GM18858 (cell line): ENCODE data around the gene METTL21A.

Experiments used
- ATAC-seq: cut with Tn5 transposase; IDR thresholded peaks from one replicate; pipeline ENCODE4 v1.9.1; 2021; ENCODE audit not compliant: unreplicated experiment

The METTL21A gene

GRCh38 chr2:207624185-207625013, 795 bp downstream of the METTL21A start:
- peak; percentile 27 for ATAC-seq

- ATAC-seq, result no peak
Measured at GRCh38 chr2:207621501-207622039, 3.6 kb downstream of the METTL21A start.

DNA sequence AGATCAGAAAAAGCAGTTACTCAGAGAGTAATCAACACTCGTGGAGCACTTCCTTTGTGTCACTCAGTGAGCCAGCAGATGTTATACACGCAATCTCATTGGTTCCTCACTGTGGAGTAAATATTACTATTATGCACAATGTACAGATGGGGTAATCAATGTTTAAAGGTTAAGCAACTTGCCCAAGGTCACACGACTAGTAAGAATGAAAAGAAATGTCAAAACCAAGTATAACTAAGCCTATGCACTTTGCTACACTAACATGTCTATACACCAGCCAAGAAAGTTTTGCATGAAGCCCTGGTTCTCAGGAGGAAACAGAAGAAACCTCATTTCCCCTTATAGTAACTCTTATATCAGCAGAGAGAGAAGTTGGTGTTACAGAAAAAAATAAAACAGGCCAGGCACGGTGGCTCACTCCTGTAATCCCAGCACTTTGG, 5.4 kb downstream of the METTL21A start:
- ATAC-seq, result peak; percentile 44

DNA sequence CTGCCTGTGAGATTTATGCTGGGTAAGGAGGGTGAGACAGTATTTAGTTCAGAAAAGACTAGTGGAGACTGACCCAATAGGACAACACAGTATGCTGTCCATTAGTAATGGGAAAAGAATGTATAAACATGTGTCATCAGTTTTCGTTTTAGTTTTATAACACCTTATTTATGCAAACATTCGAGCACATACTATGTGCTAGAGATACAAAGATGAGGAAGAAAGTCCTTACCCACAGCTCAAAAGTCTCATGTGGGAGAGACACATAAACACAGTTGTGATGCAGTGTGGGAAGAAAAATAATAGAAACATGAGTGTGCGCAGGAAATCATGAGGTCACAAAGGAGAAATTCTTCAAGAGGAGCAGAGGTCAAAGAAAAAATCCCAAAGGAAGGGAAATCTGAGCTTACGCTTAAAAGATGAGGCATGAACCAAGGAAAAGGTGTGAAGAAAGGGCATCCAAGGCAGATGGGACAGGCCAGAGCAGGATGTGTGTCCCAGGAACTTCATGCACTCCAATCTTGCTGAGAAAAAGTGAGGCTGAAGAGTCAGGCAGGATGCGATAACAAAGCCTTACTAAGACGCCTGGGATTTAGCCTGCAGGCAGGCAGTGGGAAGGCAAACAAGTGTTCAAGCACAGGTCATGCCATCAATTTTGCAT, 8.1 kb downstream of the METTL21A start:
- ATAC-seq, result no peak

GRCh38 chr2:207616185-207616584, 9.0 kb downstream of the METTL21A start:
- ATAC-seq, result no peak

DNA sequence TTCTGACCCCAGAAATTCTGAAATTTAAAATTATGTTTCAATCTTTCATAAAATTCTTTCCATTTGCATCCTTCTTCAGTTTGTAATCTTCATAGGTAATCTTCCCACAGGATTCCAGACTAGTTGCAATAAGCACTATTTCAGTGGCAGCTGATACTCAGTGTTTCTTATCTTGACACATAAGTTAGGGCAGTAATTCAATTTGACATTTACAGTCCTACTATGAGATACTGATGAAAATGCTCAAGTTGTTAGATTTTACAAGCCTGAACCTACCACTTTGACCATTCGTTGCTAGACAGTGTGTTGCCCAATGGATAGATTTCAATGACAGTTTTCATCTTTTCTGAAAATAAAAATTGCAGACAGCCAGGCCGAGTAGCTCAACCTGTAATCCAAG, 10.4 kb downstream of the METTL21A start:
- no peak for ATAC-seq

- no peak for ATAC-seq
Measured at GRCh38 chr2:207612714-207613113, 12.5 kb downstream of the METTL21A start.

DNA sequence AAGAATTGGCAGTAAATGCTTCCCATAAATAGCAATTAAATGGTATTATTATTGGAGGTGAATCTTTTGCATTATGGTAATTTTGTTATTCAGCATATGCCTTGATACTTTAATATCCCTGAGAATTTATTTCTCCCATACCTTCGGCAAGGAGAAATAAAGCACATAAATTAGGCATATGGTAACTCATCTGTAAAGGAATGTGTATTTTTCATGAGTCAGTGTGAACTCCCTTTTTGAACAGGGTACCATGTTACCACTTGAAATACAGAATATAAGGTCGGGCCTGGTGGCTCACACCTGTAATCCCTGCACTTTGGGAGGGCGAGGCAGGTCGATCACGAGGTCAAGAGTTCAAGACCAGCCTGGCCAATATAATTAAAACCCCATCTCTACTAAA, 18.4 kb downstream of the METTL21A start:
- ATAC-seq, result no peak

DNA sequence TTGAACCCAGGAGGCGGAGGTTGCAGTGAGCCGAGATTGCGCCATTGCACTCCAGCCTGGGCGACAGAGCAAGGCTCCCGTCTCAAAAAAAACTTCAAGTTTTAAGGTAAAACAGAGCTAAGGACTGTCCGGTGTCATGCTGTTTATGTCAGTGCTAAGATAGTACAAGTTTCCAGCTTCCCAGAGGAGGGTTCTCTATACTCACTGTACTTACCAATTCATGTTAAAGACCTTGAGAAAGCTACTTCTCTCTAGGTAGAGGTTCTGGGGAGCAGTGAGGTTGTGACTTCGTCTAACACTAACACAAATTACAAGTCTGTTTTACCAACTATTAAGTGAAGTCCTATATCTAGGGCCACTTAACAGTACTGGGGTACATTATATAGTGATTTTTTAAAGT, 18.8 kb downstream of the METTL21A start:
- no peak for ATAC-seq

DNA sequence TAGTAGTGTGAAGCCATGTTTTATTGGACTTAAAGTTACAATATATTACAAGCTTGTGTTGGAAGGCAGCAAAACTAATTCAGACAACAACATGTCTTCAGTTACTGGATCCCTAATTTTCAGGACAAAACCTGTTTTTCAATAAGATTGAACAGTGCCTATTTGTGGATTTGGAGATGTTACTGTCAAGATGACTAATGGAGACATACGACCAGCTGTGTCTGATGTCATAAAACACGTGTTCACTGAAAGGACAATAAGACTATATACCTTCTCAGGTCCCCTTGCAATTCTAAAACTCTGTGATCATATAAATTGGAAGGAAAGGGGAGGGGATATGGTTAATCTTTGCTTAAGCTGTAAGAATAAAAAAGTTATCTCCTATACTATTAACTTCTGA, 21.7 kb downstream of the METTL21A start:
- ATAC-seq, result no peak

DNA sequence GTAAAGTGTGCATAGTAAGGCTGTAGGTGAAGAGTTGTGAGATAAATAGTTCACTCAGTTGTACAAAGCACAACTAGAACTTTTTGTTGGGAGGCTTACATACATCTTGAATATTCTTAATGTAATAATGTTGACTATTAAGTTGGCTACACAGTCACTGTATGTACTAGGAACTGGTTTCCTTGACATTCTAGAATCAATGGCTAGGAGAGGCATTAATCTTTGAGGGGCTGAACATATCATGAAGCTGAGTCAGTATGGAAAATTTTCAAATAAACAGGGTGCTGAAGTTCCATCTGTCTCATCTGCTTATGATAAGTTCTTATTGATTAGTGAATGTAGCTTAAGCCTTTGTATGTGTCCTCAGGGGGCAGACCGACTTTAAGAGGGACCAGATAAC, 23.4 kb downstream of the METTL21A start:
- no peak for ATAC-seq

DNA sequence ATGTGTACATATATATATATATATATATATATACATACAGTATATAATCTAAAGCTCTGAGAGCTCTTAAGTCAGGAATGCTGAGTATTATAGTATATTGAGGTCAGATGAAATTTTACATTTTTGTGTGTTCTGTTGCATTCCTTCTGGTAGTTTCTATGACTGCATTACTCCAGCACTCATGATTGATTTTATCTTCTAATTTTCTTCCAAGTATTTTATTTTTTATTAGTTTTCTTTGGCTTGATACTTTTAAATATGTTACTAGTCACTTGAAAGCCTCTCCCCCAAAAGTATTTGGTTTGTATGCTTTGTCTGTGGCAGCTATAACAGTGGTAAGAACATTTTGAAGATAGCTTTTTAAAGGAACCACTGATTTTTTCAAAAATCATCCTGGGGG, 25.0 kb downstream of the METTL21A start:
- ATAC-seq, result no peak

DNA sequence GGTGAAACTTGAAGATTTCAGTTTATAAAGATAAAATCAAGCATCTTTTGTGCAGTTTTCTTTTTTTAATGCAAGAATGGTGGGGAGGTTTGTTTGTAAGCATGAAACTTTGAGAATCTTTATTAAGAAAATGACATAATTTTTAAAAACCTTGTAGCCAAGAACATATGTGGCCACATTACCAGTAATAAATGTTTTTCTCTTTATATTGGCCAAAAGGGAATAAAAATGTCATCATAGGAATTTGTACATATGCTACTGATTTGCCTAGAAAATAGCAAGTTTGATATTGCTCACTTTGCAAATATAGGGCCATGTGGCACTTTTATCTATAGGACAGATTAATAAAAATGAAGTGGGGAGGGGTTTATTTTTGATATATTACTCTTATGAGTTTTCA, 25.6 kb downstream of the METTL21A start:
- ATAC-seq, result no peak

DNA sequence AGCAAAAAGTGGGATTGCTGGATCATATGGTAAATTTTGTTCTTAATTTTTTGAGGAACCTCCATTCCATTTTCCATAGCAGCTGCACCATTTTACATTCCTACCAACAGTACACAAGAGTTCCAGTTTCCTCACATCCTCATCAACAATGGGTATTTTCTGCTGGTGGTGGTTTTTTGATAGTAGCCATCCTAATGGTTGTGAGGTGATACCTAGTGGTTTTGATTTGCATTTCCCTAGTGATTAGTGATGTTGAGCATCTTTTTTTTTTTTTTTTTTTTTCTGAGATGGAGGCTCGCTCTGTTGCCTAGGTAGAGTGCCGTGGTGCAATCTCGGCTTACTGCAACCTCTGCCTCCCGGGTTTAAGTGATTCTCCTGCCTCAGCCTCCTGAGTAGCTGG, 30.5 kb downstream of the METTL21A start:
- no peak for ATAC-seq

DNA sequence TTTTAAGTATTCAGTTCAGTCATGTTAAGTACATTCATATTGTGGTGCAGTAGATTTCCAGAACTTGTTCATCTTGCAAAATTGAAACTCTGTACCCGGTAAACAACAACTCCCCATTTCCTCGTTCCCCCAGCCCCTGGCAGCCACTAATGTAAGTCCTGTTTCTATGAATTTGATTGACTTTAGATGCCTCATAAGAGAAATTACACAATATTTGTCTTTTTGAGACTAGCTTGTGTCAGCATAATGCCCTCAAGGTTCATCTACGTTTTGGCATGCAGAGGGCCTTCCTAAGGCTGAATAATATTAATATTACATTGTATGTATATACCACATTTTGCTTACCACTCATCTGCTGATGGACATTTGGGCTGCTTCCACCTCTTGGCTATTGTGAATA, 30.9 kb downstream of the METTL21A start:
- no peak for ATAC-seq

DNA sequence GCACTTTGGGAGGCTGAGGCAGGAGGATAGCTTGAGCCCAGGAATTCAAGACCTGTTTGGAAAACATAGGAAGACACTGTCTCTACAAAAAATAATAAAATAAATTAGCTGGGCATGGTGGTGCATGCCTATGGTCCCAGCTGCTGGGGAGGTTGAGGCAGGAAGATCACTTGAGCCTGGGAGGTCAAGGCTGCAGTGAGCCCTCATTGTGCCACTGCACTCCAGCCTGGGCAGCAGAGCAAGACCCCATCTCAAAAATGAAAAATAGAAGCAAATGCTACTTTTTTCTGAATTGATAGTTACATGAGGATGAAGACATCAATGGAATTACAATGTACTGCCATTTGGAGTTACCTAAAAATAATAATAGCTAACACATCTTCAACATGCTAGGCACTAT, 31.9 kb downstream of the METTL21A start:
- ATAC-seq, result no peak

DNA sequence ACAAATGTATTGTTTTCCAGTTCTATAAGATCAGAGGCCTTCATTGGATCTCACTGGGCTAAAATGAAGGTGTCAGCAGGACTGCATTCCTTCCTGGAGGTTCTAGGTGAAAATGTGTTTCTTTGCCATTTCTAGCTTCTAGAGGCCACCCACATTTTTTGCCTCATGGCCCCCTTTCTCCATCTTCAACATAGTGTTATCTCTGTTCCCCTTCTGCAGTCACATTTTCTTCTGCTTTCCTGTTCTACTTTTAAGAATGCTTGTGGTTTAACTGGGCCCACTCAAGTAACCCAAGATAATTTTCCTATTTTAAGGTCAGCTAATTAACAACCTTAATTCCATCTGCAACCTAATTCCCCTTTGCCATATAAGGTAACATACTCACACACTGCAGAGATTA, 36.1 kb downstream of the METTL21A start:
- ATAC-seq, result no peak

- no peak for ATAC-seq
Measured at GRCh38 chr2:207587305-207587704, 37.9 kb downstream of the METTL21A start.

GRCh38 chr2:207584952-207585351, 40.2 kb downstream of the METTL21A start:
- ATAC-seq, result no peak

DNA sequence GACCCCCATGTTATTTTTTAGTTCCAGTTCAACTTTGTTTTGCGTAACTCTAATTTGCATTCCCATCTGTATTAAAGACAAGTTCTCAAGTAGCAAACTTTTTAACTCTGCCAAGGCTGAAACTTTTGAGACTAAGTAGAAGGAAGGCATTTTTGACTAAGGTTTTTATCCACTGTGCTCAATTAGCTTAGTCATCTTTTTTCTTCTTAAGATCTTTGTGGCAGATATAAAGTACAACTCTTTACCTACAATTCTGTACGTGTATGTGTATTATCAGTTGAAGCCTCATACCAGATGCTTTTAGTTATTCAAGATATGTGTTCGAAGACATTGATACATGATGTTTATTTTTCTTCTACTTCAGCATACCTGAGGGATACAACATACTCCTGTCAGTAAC, 53.8 kb downstream of the METTL21A start:
- ATAC-seq, result no peak

GRCh38 chr2:207567671-207568070, 57.5 kb downstream of the METTL21A start:
- no peak for ATAC-seq
